Neural crest cell (in vitro differentiated cells): Measurements from ENCODE around the gene HNRNPUL1. TPM values are rescaled to one million over a fixed set of nuclear protein-coding genes. Genes with fewer than 3 reads are reported as not detected.

Experiments used
- DNase-seq: peaks from one replicate; pipeline ENCODE4 v3.0.0; 2021; ENCODE audit warnings: low read depth, mixed read lengths, low spot score
- H3K27ac Mint-ChIP-seq: one replicate; pipeline ENCODE4 v1.8.0; 2021; ENCODE audit warnings: mild to moderate bottlenecking, mixed read lengths; ENCODE audit not compliant: unreplicated experiment
- H3K27me3 Mint-ChIP-seq: 2 replicates; pipeline ENCODE4 v1.8.0; 2021; ENCODE audit warnings: low read depth, mild to moderate bottlenecking, mixed read lengths
- H3K36me3 Mint-ChIP-seq: 2 replicates; pipeline ENCODE4 v1.8.0; 2021; ENCODE audit warnings: low read depth, mild to moderate bottlenecking, mixed read lengths
- H3K4me1 Mint-ChIP-seq: 2 replicates; pipeline ENCODE4 v1.8.0; 2021; ENCODE audit warnings: mixed read lengths
- H3K4me3 Mint-ChIP-seq: one replicate; pipeline ENCODE4 v1.8.0; 2021; ENCODE audit warnings: mild to moderate bottlenecking, mixed read lengths
- H3K9me3 Mint-ChIP-seq: 2 replicates; pipeline ENCODE4 v1.8.0; 2021; ENCODE audit warnings: mixed read lengths
- CTCF ChIP-seq: fragments of 200-600 bp; sonication (generic); conservative IDR thresholded peaks from 2 replicates; pipeline ENCODE4 v1.5.0; 2021; ENCODE audit warnings: antibody characterized with exemption, mild to moderate bottlenecking
- total RNA-seq: library from RNA; stranded (reverse); gene quantifications from 2 replicates; pipeline ENCODE4 v1.2.1, GENCODE V29; 2021

Gene HNRNPUL1
- total RNA-seq, 1 donor from 2014 or later = 306 TPM

GRCh38 chr19:41332000-41332399 lies 67.8 kb downstream of the HNRNPUL1 start:
- H3K36me3 Mint-ChIP-seq = no peaks in the 10 kb centered on the region
- no peaks in the 10 kb centered on the region for H3K9me3 Mint-ChIP-seq
- no peak overlapping the region for H3K4me3 Mint-ChIP-seq
- no peak for TF ChIP-seq CTCF
- H3K27ac Mint-ChIP-seq = no peak overlapping the region
- H3K4me1 Mint-ChIP-seq = peaks cover 10% of the 10 kb centered on the region
- no peak for DNase-seq
- H3K27me3 Mint-ChIP-seq = peaks cover 12% of the 10 kb centered on the region

GRCh38 chr19:41332468-41332867 lies 68.3 kb downstream of the HNRNPUL1 start:
- Mint-ChIP-seq H3K27me3 (peaks cover 10% of the 10 kb centered on the region), H3K36me3 (no peaks in the 10 kb centered on the region), H3K9me3 (no peaks in the 10 kb centered on the region), H3K27ac (no peak overlapping the region), H3K4me3 (no peak overlapping the region), H3K4me1 (peaks cover 8% of the 10 kb centered on the region)
- no peak for DNase-seq
- TF ChIP-seq CTCF = no peak

- H3K27ac Mint-ChIP-seq = no peak overlapping the region
- no peaks in the 10 kb centered on the region for H3K4me1 Mint-ChIP-seq
- H3K9me3 Mint-ChIP-seq = no peaks in the 10 kb centered on the region
- no peaks in the 10 kb centered on the region for H3K27me3 Mint-ChIP-seq
- no peaks in the 10 kb centered on the region for H3K36me3 Mint-ChIP-seq
- no peak overlapping the region for H3K4me3 Mint-ChIP-seq
- no peak for DNase-seq
- no peak for TF ChIP-seq CTCF
These were observed 70.6 kb downstream of the HNRNPUL1 start for GRCh38 chr19:41334793-41335192.

GRCh38 chr19:41335467-41335866 lies 71.3 kb downstream of the HNRNPUL1 start:
- H3K27me3 Mint-ChIP-seq = no peaks in the 10 kb centered on the region
- H3K9me3 Mint-ChIP-seq = no peaks in the 10 kb centered on the region
- no peak overlapping the region for H3K4me3 Mint-ChIP-seq
- no peaks in the 10 kb centered on the region for H3K36me3 Mint-ChIP-seq
- no peak for DNase-seq
- no peaks in the 10 kb centered on the region for H3K4me1 Mint-ChIP-seq
- H3K27ac Mint-ChIP-seq = no peak overlapping the region
- TF ChIP-seq CTCF = no peak

- Mint-ChIP-seq H3K27me3 (no peaks in the 10 kb centered on the region), H3K36me3 (no peaks in the 10 kb centered on the region), H3K9me3 (no peaks in the 10 kb centered on the region), H3K27ac (no peak overlapping the region), H3K4me3 (no peak overlapping the region), H3K4me1 (no peaks in the 10 kb centered on the region)
- DNase-seq = no peak
- no peak for TF ChIP-seq CTCF
These were observed 75.8 kb downstream of the HNRNPUL1 start for GRCh38 chr19:41339936-41340335.
